ENCODE results near the gene HES5. TPM values are rescaled to one million over a fixed set of nuclear protein-coding genes. Genes with fewer than 3 reads are reported as not detected.
A peak's percentile ranks its signal among the peaks of the same experiment; 100 is the strongest.

HES5 gene
- total and polyA plus RNA-seq, 2 of the 13 experiments (the other 11 are each of a cell fraction or from before 2014, with no cell fraction given) = not detected

- TF ChIP-seq ZNF333 (CRISPR knock-in tag; IDR thresholded peaks at IDR 0.05; ENCODE audit: borderline replicate concordance) = no peak
- TF ChIP-seq E2F1 (CRISPR knock-in tag; IDR thresholded peaks at IDR 0.05) = no peak
- TF ChIP-seq ZMYM2 (CRISPR knock-in tag; IDR thresholded peaks at IDR 0.05) = no peak
- TF ChIP-seq SP1 (IDR thresholded peaks at IDR 0.05) = no peak
- no peak; the same call in 1 of the 2 replicates for TF ChIP-seq SP1 (CRISPR knock-in tag; IDR thresholded peaks at IDR 0.05)
- TF ChIP-seq KDM5A (IDR thresholded peaks at IDR 0.05; ENCODE audit: borderline replicate concordance, low read length) = 0 out of 2 replicates have a peak, but pooled peaks have one; percentile 28
- no peak for TF ChIP-seq HNF4A (CRISPR knock-in tag; IDR thresholded peaks at IDR 0.05)
- no peak for TF ChIP-seq ZNF24 (IDR thresholded peaks at IDR 0.05)
- TF ChIP-seq ZBTB7A (CRISPR knock-in tag; IDR thresholded peaks at IDR 0.05) = no peak
- peak; percentile 16; the same call in 1 of the 2 replicates for TF ChIP-seq DR1 (CRISPR knock-in tag; IDR thresholded peaks at IDR 0.05)
- no peak for TF ChIP-seq ZHX1 (CRISPR knock-in tag; IDR thresholded peaks at IDR 0.05; ENCODE audit: low read depth)
- TF ChIP-seq ZNF17 (CRISPR knock-in tag; IDR thresholded peaks at IDR 0.05) = no peak
- no peak for TF ChIP-seq GLMP (CRISPR knock-in tag; IDR thresholded peaks at IDR 0.05; ENCODE audit: borderline replicate concordance)
- TF ChIP-seq STAG1 (CRISPR knock-in tag; IDR thresholded peaks at IDR 0.05) = no peak
- no peak for TF ChIP-seq ZFP41 (CRISPR knock-in tag; IDR thresholded peaks at IDR 0.05; ENCODE audit: borderline replicate concordance)
- TF ChIP-seq FOSL2 (CRISPR knock-in tag; IDR thresholded peaks at IDR 0.05) = no peak
- TF ChIP-seq U2AF1 (optimal IDR thresholded peaks at IDR 0.05; ENCODE audit: low read depth, low read length) = no peak
- no peak for TF ChIP-seq ATM (IDR thresholded peaks at IDR 0.05; ENCODE audit: borderline replicate concordance)
- no peak for TF ChIP-seq CTCF (CRISPR knock-in tag; IDR thresholded peaks at IDR 0.05)
- no peak for TF ChIP-seq RARA (CRISPR knock-in tag; IDR thresholded peaks at IDR 0.05)
- no peak; the same call in 1 of the 2 replicates for TF ChIP-seq ZFP91 (CRISPR knock-in tag; IDR thresholded peaks at IDR 0.05; ENCODE audit: borderline replicate concordance)
These were observed 15.9 kb upstream of the HES5 start (continued) for GRCh38 chr1:2545754-2546514.

Data from HepG2 (cell line).